ENCODE measurements around the gene ARHGAP11A.

DNA sequence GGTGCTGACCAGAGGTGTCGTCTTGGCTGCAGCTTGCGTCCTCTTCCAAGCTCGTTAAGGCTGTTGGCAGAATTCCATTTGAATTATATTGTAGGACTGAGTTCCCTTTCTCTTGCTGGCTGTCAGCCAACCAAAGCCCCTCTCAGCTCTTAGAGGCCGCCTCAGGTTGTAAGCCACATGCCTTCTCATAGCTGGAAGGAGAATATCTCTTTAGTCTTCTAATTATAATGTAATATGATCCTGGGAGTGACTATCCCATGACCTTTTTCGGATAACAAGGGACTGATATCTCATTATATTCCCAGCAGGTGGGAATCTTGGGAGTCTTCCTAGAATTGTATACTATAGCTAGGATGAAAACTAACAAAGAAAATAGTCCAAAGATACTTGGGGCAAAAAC lies 31.0 kb downstream of the ARHGAP11A start:
- TF ChIP-seq, protein P1, sequence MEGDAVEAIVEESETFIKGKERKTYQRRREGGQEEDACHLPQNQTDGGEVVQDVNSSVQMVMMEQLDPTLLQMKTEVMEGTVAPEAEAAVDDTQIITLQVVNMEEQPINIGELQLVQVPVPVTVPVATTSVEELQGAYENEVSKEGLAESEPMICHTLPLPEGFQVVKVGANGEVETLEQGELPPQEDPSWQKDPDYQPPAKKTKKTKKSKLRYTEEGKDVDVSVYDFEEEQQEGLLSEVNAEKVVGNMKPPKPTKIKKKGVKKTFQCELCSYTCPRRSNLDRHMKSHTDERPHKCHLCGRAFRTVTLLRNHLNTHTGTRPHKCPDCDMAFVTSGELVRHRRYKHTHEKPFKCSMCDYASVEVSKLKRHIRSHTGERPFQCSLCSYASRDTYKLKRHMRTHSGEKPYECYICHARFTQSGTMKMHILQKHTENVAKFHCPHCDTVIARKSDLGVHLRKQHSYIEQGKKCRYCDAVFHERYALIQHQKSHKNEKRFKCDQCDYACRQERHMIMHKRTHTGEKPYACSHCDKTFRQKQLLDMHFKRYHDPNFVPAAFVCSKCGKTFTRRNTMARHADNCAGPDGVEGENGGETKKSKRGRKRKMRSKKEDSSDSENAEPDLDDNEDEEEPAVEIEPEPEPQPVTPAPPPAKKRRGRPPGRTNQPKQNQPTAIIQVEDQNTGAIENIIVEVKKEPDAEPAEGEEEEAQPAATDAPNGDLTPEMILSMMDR (conservative IDR thresholded peaks at IDR 0.05; ENCODE audit: low read length): no peak
- no peak for TF ChIP-seq EZH2phosphoT487 (IDR thresholded peaks at IDR 0.05; ENCODE audit: borderline replicate concordance, low read depth, low read length)

Data from OCI-LY7 (cell line).